Uterus (tissue), 4 donors: ENCODE results near the gene PAK1IP1. TPM values are rescaled to one million over a fixed set of nuclear protein-coding genes. Genes with fewer than 3 reads are reported as not detected.

Experiments
- DNase-seq, 2 donors: peaks; one replicate each; pipeline ENCODE4 v3.0.0-alpha.2; 2019 to 2020
- H3K27ac ChIP-seq, 2 donors: fragments of 200-600 bp; sonication (generic); 1 replicate in 1 of 2; 2 replicates in 1 of 2; pipeline ENCODE4 v1.5.1; 2016 to 2018
- H3K27me3 ChIP-seq, 2 donors: fragments of 200-600 bp; sonication (generic); one replicate each; pipeline ENCODE4 v1.5.1; 2018 to 2019; ENCODE audit warnings: control low read depth in 1 of 2
- H3K36me3 ChIP-seq, 2 donors: fragments of 200-600 bp; sonication (generic); one replicate each; pipeline ENCODE4 v1.5.1; 2019; ENCODE audit warnings: control low read depth in 1 of 2
- H3K4me1 ChIP-seq, 2 donors: fragments of 200-600 bp; sonication (generic); one replicate each; pipeline ENCODE4 v1.5.1; 2018 to 2019; ENCODE audit warnings: control low read depth in 1 of 2
- H3K4me3 ChIP-seq, 2 donors: fragments of 200-600 bp; sonication (generic); 1 replicate in 1 of 2; 2 replicates in 1 of 2; pipeline ENCODE4 v1.5.1; 2018 to 2019; ENCODE audit warnings: mild to moderate bottlenecking in 1 of 2
- H3K9me3 ChIP-seq, 2 donors: fragments of 200-600 bp; sonication (generic); one replicate each; pipeline ENCODE4 v1.5.1; 2019; ENCODE audit warnings: control low read depth in 1 of 2
- POLR2A ChIP-seq, 2 donors: fragments of 450-650 bp; IDR thresholded peaks; one replicate each; pipeline ENCODE4 v1.6.1; 2016; ENCODE audit warnings: antibody characterized with exemption in 2 of 2, mild to moderate bottlenecking in 1 of 2, moderate library complexity in 1 of 2
- intact Hi-C: fragments of 100-400 bp; cut with DNase I; formaldehyde crosslinking; loops from one replicate; pipeline ENCODE4 v1.15.1; 2023; ENCODE audit warnings: low total_unique reads
- total RNA-seq, 4 donors: library from RNA; depleted of rRNA in 3 of 4; stranded (reverse); fragments of >200 nt in 3 of 4; gene quantifications; one replicate each; pipeline versions ENCODE4 v1.1.0 to v1.2.4, GENCODE V29; 2014 to 2023
- TF ChIP-seq, protein P1 (sequence below), 4 experiments: fragments of 200-600 bp in 2 of 4; fragments of 450-650 bp in 2 of 4; sonication (generic) in 2 of 4; IDR thresholded peaks; one replicate each; pipeline ENCODE4 v1.5.1; 2016 to 2019; ENCODE audit warnings: antibody characterized with exemption in 4 of 4, mild to moderate bottlenecking in 2 of 4, moderate library complexity in 1 of 4
- donor health status: DM: yes; HTN: yes; CAD: no.

PAK1IP1 gene
- total RNA-seq, 4 donors from 2014 or later = 14.2 to 34.1 (median 18.8) TPM

DNA sequence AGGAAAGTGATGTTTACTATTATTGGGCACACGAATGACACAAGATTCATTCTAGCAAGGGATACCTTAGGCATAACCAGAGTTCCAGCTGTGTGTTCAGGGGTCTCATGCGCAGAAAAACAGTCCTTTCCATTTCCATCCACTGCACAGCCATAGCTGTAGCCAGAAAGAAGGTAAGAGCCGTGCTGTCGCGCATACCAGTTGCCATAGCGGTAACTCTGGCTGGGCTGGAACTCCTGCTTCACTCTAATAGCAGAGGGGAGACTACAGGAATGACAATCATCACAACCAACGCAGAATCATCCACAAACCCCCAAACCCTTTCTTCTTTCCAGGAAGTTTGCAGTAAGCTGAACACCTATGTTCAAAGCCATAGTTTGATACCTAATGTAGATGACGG is 7.9 kb upstream of the PAK1IP1 start:
- H3K27ac ChIP-seq = no peak overlapping the region
- no peaks in the 10 kb centered on the region for H3K36me3 ChIP-seq
- TF ChIP-seq POLR2A (IDR thresholded peaks at IDR 0.05) = no peak
- TF ChIP-seq, protein P1, sequence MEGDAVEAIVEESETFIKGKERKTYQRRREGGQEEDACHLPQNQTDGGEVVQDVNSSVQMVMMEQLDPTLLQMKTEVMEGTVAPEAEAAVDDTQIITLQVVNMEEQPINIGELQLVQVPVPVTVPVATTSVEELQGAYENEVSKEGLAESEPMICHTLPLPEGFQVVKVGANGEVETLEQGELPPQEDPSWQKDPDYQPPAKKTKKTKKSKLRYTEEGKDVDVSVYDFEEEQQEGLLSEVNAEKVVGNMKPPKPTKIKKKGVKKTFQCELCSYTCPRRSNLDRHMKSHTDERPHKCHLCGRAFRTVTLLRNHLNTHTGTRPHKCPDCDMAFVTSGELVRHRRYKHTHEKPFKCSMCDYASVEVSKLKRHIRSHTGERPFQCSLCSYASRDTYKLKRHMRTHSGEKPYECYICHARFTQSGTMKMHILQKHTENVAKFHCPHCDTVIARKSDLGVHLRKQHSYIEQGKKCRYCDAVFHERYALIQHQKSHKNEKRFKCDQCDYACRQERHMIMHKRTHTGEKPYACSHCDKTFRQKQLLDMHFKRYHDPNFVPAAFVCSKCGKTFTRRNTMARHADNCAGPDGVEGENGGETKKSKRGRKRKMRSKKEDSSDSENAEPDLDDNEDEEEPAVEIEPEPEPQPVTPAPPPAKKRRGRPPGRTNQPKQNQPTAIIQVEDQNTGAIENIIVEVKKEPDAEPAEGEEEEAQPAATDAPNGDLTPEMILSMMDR (IDR thresholded peaks at IDR 0.05) = no peak
- intact Hi-C loops = no loop called here
- no peak overlapping the region for H3K4me3 ChIP-seq
- H3K9me3 ChIP-seq = no peaks in the 10 kb centered on the region
- no peaks in the 10 kb centered on the region for H3K4me1 ChIP-seq
- H3K27me3 ChIP-seq = no peaks in the 10 kb centered on the region
- DNase-seq = no peak

DNA sequence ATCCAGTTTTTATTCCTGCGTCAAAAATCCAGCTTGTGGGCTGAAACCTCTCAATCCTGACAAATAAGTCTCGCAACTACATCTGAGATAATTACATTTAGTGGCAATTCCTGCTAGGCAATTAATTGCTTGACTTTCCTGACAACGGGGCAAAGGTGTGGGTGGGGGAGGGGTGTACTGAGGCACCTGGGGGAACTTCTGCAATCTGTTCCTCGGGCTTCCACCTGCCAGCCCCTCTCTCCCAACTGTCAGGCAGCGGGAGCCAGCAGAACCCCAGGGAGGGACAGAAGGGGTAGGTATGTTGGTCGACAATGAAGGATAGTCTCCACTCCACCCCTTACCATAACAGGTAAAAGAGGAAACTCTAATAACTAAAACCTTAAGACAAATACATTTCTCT is 7.2 kb upstream of the PAK1IP1 start:
- H3K27ac ChIP-seq = no peak overlapping the region
- no peaks in the 10 kb centered on the region for H3K36me3 ChIP-seq
- no peaks in the 10 kb centered on the region for H3K9me3 ChIP-seq
- intact Hi-C loops = no loop called here
- no peaks in the 10 kb centered on the region for H3K27me3 ChIP-seq
- TF ChIP-seq, protein P1 (IDR thresholded peaks at IDR 0.05) = no peak
- TF ChIP-seq POLR2A (IDR thresholded peaks at IDR 0.05) = no peak
- no peaks in the 10 kb centered on the region for H3K4me1 ChIP-seq
- no peak for DNase-seq
- no peak overlapping the region for H3K4me3 ChIP-seq

DNA sequence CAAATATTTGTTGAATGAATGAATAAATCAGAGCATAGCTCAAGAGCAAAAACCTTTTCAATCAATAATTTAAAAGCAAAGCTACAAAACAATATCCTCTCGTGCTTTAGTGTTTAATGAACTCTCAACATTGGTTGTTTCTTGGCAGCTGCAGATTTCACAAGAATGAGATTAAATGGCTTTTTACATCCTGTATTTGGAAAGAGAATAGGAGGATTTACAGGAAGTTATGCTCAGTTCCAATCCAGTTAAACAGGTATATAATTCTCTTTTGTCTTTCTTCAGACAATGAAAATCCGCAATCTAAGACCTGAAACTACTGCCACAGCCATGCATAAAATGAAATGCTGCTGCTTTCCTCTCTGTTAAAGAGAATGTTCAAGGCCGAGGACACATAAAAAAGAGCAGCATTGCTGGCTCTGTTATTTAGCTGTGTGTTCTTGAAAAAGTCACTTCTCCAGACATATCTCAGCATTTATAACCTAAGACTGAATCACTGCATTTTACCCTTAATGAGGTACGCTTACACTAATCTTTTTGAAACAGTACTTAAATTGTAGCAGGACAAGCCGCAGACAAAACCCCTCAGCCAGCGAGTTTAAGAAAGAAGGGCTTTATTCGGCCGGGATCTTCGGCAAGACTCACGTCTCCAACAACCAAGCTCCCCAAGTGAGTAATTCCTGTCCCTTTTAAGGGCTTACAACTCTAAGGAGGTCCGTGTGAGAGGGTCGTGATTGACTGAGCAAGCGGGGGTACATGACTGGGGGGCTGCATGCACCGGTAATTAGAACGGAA is 3.9 kb upstream of the PAK1IP1 start:
- H3K4me1 ChIP-seq = peaks cover 0 to 6% of the 10 kb centered on the region in 2 donors
- no peak overlapping the region for H3K4me3 ChIP-seq
- no peak overlapping the region for H3K27ac ChIP-seq
- no peaks in the 10 kb centered on the region for H3K36me3 ChIP-seq
- DNase-seq = no peak
- no peak for TF ChIP-seq POLR2A (IDR thresholded peaks at IDR 0.05)
- TF ChIP-seq, protein P1 (IDR thresholded peaks at IDR 0.05) = no peak
- H3K27me3 ChIP-seq = no peaks in the 10 kb centered on the region
- intact Hi-C loops = no loop called here
- H3K9me3 ChIP-seq = no peaks in the 10 kb centered on the region

DNA sequence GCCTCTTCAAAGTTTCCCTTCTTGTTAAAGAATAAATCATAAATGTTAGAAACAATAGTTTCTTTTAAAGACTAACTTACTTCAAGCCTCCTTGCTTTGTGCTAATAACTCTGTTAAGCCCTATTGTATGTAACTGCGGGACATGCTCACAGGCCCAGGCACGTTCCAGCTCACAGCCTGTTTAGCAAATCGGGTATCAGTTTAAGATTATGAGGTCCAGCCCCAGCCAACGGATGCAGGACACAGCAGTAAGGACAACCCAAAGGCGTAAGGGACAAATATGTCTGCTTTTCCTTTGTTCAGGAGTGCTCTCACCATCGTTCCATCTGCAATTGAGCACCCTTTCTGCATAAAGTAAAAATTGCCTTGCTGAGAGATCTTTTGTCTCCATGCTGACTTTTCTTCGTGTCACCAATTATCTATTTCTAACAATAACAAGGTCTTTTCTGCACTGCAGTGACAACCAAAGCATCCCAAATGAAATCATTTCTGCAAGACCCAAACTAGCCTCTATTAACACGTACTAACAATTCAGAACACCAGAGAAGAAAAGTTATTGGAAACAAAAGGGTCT is 1.7 kb upstream of the PAK1IP1 start:
- Histone ChIP-seq H3K4me1 (peaks cover 0 to 8% of the 10 kb centered on the region in 2 donors), H3K36me3 (no peaks in the 10 kb centered on the region), H3K27me3 (no peaks in the 10 kb centered on the region), H3K27ac (no peak overlapping the region), H3K4me3 (peak overlapping the region in 1 of 2 donors; percentile 70), H3K9me3 (no peaks in the 10 kb centered on the region)
- no peak for DNase-seq
- TF ChIP-seq, protein P1 (IDR thresholded peaks at IDR 0.05) = no peak
- TF ChIP-seq POLR2A (IDR thresholded peaks at IDR 0.05) = no peak
- intact Hi-C loops = no loop called here

DNA sequence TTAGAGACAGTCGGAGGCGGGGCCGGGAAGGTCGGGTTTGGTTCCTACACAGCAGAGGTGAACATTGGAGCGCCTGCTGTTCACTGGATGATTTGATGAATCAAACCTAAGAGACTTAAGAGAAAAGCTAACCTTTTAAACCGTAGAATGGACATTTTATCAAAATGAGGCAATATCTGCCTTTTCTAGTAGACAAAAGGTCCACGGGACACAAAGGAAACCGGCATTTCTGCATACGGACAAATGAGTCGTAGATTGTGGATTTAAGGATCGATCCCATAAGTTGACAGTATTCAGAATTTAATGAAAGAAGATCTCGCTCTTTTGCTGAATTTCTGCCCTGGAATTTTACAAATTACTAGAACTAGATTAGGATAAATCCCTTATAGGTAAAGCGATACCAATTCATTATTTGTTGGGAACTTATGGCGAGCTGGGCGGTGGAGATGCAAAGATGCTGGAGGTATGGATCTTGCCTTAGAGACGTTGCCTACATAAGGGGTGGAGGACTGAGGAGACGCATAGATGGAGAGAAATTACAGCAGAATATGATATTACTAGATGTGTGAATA is 400 bp downstream of the PAK1IP1 start:
- intact Hi-C loops = no loop called here
- no peak for DNase-seq
- Histone ChIP-seq H3K27ac (peak overlapping the region; percentile 85 to 95), H3K27me3 (no peaks in the 10 kb centered on the region), H3K4me3 (peak overlapping the region; percentile 70 to 76), H3K4me1 (peaks cover 0 to 8% of the 10 kb centered on the region in 2 donors), H3K36me3 (no peaks in the 10 kb centered on the region), H3K9me3 (no peaks in the 10 kb centered on the region)
- no peak for TF ChIP-seq POLR2A (IDR thresholded peaks at IDR 0.05)
- TF ChIP-seq, protein P1 (IDR thresholded peaks at IDR 0.05) = no peak
